GM12872 (cell line): Measurements from ENCODE around the gene USP17L26.
"Not testable (repeated sequence)": the region's sequence is repeated elsewhere in the genome, so short reads cannot be mapped to it uniquely, and the experiment has no call there.

ENCODE experiments used
- CTCF ChIP-seq: IDR thresholded peaks from 3 replicates; pipeline ENCODE4 v1.5.1; 2011; ENCODE audit warnings: low read depth, mild to moderate bottlenecking, low read length, moderate library complexity; ENCODE audit not compliant: insufficient read depth

USP17L26 gene

GRCh38 chr4:9334358-9334757, at the start of gene USP17L26:
Gene USP17L26 (plus strand): TSS chr4:9334658. CDS start chr4:9334658, 0 bp downstream.
- not testable (repeated sequence) for TF ChIP-seq CTCF

- not testable (repeated sequence) for TF ChIP-seq CTCF
Observed at GRCh38 chr4:9324865-9325264, 9.6 kb upstream of the USP17L26 start, which contains the start of gene USP17L24. Gene USP17L24 (plus strand): TSS chr4:9325165. CDS start chr4:9325165, 0 bp downstream.

- TF ChIP-seq CTCF: not testable (repeated sequence)
Observed at GRCh38 chr4:9329611-9330010, 4.8 kb upstream of the USP17L26 start, which contains the start of gene USP17L25. Gene USP17L25 (plus strand): TSS chr4:9329911. CDS start chr4:9329911, 0 bp downstream.

- TF ChIP-seq CTCF: not testable (repeated sequence)
Observed at GRCh38 chr4:9339103-9339502, 4.6 kb downstream of the USP17L26 start, which contains the start of gene USP17L5. Gene USP17L5 (plus strand): TSS chr4:9339403. CDS start chr4:9339403, 0 bp downstream.

- not testable (repeated sequence) for TF ChIP-seq CTCF
Observed at GRCh38 chr4:9343848-9344247, 9.4 kb downstream of the USP17L26 start, which contains the start of gene USP17L27. Gene USP17L27 (plus strand): TSS chr4:9344148. CDS start chr4:9344148, 0 bp downstream.

GRCh38 chr4:9348593-9348992, 14.1 kb downstream of the USP17L26 start, which contains the start of gene USP17L28:
Gene USP17L28 (plus strand): TSS chr4:9348893. CDS start chr4:9348893, 0 bp downstream.
- TF ChIP-seq CTCF: not testable (repeated sequence)

GRCh38 chr4:9353338-9353737, 18.9 kb downstream of the USP17L26 start, which contains the start of gene USP17L29:
Gene USP17L29 (plus strand): TSS chr4:9353638. CDS start chr4:9353638, 0 bp downstream.
- not testable (repeated sequence) for TF ChIP-seq CTCF
